BE2C (cell line): ENCODE measurements around the gene PDE7B.
A peak's percentile ranks its signal among the peaks of the same experiment; 100 is the strongest.
"Not testable (repeated sequence)": the region's sequence is repeated elsewhere in the genome, so short reads cannot be mapped to it uniquely, and the experiment has no call there.

Experiments used
- DNase-seq: peaks from one replicate; pipeline ENCODE4 v3.0.0-alpha.2; 2020
- H3K27me3 ChIP-seq: fragments of 250-450 bp; sonication (Bioruptor Pico); 2 replicates; pipeline ENCODE4 v1.5.1; 2020; ENCODE audit warnings: mild to moderate bottlenecking
- H3K36me3 ChIP-seq: fragments of 250-450 bp; sonication (Bioruptor Pico); 2 replicates; pipeline ENCODE4 v1.5.1; 2020; ENCODE audit warnings: mild to moderate bottlenecking
- H3K4me1 ChIP-seq: fragments of 250-450 bp; sonication (Bioruptor Pico); 2 replicates; pipeline ENCODE4 v1.5.1; 2020
- H3K4me3 ChIP-seq: 2 replicates; pipeline ENCODE4 v1.5.1; 2011; ENCODE audit warnings: low read depth, low read length
- H3K9me3 ChIP-seq: fragments of 250-450 bp; sonication (Bioruptor Pico); 2 replicates; pipeline ENCODE4 v1.5.1; 2020
- CTCF ChIP-seq: IDR thresholded peaks from 2 replicates; pipeline ENCODE4 v1.5.1; 2012; ENCODE audit warnings: mild to moderate bottlenecking, low read depth, low read length

PDE7B gene

GRCh38 chr6:136103763-136104311 lies 252.3 kb downstream of the PDE7B start:
- no peak for TF ChIP-seq CTCF
- H3K9me3 ChIP-seq, result no peaks in the 10 kb centered on the region
- H3K4me1 ChIP-seq, result peaks cover 31% of the 10 kb centered on the region
- peak; percentile 72 for DNase-seq
- H3K36me3 ChIP-seq, result no peaks in the 10 kb centered on the region
- H3K27me3 ChIP-seq, result no peaks in the 10 kb centered on the region
- peak overlapping the region; percentile 9 for H3K4me3 ChIP-seq

- Histone ChIP-seq H3K9me3 (no peaks in the 10 kb centered on the region), H3K36me3 (no peaks in the 10 kb centered on the region), H3K4me1 (peaks cover 32% of the 10 kb centered on the region), H3K27me3 (no peaks in the 10 kb centered on the region), H3K4me3 (no peak overlapping the region)
- no peak for DNase-seq
- no peak for TF ChIP-seq CTCF
Observed at GRCh38 chr6:136104556-136104955, 253.1 kb downstream of the PDE7B start.

GRCh38 chr6:136105797-136106196 lies 254.3 kb downstream of the PDE7B start:
- not testable (repeated sequence) for H3K9me3 ChIP-seq, DNase-seq, H3K36me3 ChIP-seq, H3K27me3 ChIP-seq, H3K4me3 ChIP-seq
- peaks cover 38% of the 10 kb centered on the region for H3K4me1 ChIP-seq

- no peak overlapping the region for H3K4me3 ChIP-seq
Observed at GRCh38 chr6:136108361-136108945, 257.0 kb downstream of the PDE7B start.

GRCh38 chr6:136111831-136112230 lies 260.3 kb downstream of the PDE7B start:
- H3K4me1 ChIP-seq, result peaks cover 41% of the 10 kb centered on the region
- no peak overlapping the region for H3K4me3 ChIP-seq
- no peak for TF ChIP-seq CTCF
- no peaks in the 10 kb centered on the region for H3K36me3 ChIP-seq
- DNase-seq, result no peak
- H3K9me3 ChIP-seq, result no peaks in the 10 kb centered on the region
- no peaks in the 10 kb centered on the region for H3K27me3 ChIP-seq

More at GRCh38 chr6:136108361-136108945, 257.0 kb downstream of the PDE7B start:
- no peaks in the 10 kb centered on the region for H3K27me3 ChIP-seq
- TF ChIP-seq CTCF, result no peak
- no peaks in the 10 kb centered on the region for H3K9me3 ChIP-seq
- peaks cover 52% of the 10 kb centered on the region for H3K4me1 ChIP-seq
- no peaks in the 10 kb centered on the region for H3K36me3 ChIP-seq
- DNase-seq, result no peak

- H3K4me1 ChIP-seq, result peaks cover 45% of the 10 kb centered on the region
- no peak for TF ChIP-seq CTCF
- no peak for DNase-seq
- no peak overlapping the region for H3K4me3 ChIP-seq
- H3K9me3 ChIP-seq, result no peaks in the 10 kb centered on the region
- no peaks in the 10 kb centered on the region for H3K27me3 ChIP-seq
- no peaks in the 10 kb centered on the region for H3K36me3 ChIP-seq
Observed at GRCh38 chr6:136112262-136112661, 260.8 kb downstream of the PDE7B start.
